Panc1 (cell line): ENCODE measurements around the gene EML5.

ENCODE experiments used
- SIN3A ChIP-seq: IDR thresholded peaks from 2 replicates; pipeline ENCODE4 v1.6.1; 2012; ENCODE audit warnings: low read depth, mild to moderate bottlenecking, low read length, moderate library complexity, borderline replicate concordance; ENCODE audit not compliant: insufficient read depth
- TCF7L2 ChIP-seq: IDR thresholded peaks from 2 replicates; pipeline ENCODE4 v1.6.1; 2011; ENCODE audit warnings: mild to moderate bottlenecking, low read depth, low read length, inconsistent platforms
- TF ChIP-seq, protein P1 (sequence below): fragments of 450-650 bp; IDR thresholded peaks from 2 replicates; pipeline ENCODE4 v1.5.1; 2017; ENCODE audit warnings: mild to moderate bottlenecking

DNA sequence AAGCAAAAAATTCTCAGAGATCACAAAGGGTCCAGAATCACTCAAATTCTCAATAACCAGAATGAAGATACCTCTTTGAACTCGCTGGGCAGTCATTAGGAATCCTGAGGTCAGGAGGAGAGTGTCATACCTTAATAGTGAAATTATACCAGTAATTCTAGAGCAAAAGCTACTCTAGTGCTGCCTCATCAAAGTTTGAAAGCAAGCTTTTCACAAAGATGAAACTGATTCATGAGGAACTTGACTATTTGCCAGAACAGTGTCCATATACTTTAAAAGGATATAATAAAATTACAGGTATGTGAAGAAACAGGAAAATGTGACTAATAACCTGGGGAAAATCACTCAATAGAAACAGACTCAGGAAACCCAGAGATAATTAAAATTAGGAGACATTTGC, 44.5 kb downstream of the EML5 start:
- no peak for TF ChIP-seq TCF7L2
- TF ChIP-seq, protein P1, sequence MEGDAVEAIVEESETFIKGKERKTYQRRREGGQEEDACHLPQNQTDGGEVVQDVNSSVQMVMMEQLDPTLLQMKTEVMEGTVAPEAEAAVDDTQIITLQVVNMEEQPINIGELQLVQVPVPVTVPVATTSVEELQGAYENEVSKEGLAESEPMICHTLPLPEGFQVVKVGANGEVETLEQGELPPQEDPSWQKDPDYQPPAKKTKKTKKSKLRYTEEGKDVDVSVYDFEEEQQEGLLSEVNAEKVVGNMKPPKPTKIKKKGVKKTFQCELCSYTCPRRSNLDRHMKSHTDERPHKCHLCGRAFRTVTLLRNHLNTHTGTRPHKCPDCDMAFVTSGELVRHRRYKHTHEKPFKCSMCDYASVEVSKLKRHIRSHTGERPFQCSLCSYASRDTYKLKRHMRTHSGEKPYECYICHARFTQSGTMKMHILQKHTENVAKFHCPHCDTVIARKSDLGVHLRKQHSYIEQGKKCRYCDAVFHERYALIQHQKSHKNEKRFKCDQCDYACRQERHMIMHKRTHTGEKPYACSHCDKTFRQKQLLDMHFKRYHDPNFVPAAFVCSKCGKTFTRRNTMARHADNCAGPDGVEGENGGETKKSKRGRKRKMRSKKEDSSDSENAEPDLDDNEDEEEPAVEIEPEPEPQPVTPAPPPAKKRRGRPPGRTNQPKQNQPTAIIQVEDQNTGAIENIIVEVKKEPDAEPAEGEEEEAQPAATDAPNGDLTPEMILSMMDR = no peak
- no peak for TF ChIP-seq SIN3A
